GM19023 (cell line): ENCODE results near the gene FGD6.
A peak's percentile ranks its signal among the peaks of the same experiment; 100 is the strongest.
"Not testable (repeated sequence)": the region's sequence is repeated elsewhere in the genome, so short reads cannot be mapped to it uniquely, and the experiment has no call there.

ENCODE experiments used
- ATAC-seq: cut with Tn5 transposase; IDR thresholded peaks from one replicate; pipeline ENCODE4 v1.9.1; 2021; ENCODE audit warnings: mild to moderate bottlenecking, moderate library complexity; ENCODE audit not compliant: unreplicated experiment

The FGD6 gene

DNA sequence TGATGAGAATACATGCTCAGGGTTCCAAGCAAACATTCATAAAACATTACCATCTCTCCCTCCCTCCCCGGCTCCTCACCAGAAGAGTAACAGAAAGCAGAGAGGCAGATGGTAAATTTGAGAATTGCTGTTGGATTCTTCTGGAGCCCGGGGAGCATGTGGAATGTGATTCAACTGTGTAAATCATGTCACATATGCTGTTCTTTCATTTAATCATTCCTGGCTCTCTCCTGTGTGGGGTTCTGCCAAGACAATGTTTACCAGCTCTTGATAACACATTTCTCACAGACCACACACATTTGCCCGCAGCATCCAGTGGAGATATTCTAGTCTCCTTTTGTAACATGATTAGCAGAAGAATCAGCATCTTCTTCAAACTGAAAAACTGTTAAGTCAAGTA lies 120.4 kb downstream of the FGD6 start:
- ATAC-seq = no peak

DNA sequence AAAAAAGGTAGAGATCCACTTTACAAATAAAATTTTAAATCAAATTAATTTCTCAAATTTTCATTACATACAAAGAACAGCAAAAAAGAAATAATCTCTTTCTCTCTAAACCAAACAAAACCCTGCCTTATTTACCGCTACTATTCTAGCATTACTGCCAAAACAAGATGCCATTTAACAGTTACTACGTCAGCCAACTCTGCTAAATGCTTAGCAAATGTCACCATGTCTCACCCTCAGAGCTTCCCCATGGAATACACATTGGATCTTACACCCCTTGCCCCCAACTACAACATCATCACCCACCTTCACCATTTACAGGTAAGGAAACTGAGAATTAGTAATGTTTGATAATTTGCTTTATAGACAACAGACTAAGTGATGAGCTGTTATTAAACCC lies 120.9 kb downstream of the FGD6 start:
- no peak for ATAC-seq

DNA sequence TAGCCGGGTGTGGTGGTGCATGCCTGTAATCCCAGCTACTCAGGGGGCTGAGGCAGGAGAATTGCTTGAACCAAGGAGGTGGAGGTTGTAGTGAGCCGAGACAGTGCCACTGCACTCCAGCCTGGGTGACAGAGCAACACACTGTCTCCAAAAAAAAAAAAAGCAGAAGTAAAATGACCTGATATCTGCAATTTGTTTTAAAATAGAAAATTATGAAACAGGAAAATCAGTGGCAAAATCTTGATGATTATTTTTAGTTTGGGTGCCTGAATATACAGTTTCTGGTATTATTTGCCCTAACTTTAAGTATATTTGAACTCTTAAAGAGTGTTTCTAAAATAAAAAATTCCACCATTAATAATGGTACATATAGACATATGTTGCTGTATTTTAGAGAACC lies 121.4 kb downstream of the FGD6 start:
- not testable (repeated sequence) for ATAC-seq

DNA sequence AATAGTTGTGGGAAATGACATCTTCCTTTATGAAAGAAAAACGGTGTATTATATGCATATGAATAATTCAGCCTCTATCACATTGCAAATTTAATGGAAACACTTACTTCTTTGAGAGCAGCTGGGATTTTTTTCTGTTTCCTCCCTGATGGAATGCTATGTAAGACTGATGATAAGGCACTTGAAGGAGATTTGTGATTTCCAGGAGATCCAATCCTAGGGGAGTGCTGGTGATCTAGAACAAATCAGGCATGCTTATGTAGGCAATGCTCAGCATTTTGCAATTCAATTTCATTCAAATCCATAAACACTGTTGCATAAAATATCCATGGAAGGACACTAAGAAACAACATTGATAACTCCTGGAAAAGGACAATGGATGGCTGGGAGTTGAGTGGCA lies 127.8 kb downstream of the FGD6 start:
- ATAC-seq = no peak

DNA sequence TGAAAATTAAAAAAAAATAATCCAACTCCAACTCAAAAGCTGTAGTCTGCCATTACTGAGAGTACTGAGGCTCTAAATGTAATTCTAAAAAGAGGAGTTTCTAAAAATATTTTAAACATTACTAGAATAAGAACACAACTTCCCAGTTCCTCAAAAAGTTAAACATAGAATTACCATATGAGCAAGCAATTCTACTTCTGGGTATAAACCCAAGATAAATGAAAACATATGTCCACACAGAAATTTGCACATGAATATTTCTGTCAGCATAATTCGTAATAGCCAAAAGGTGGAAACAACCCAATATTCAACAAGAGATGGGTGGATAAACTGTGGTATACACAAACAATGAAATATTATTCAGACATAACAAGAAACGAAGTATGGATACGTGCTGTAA lies 128.9 kb downstream of the FGD6 start:
- peak; percentile 45 for ATAC-seq

DNA sequence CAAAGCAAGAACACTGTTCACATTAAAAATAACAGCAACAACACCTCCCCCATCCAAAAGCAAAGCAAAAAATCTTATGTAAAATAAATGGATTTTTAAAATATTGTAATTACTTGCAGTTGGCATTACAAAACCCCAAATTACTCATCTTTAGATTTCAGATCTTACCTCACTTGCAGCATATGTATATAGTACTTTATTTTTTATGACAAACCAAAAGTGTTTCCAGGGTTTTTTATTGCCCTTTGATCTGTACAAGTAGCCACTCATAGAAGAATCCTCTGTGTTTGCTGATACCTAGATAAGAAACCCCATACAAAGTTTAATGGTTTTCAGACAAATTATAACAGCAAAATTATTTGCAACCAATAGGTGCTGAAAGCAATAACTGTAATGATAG lies 131.7 kb downstream of the FGD6 start:
- ATAC-seq = no peak

DNA sequence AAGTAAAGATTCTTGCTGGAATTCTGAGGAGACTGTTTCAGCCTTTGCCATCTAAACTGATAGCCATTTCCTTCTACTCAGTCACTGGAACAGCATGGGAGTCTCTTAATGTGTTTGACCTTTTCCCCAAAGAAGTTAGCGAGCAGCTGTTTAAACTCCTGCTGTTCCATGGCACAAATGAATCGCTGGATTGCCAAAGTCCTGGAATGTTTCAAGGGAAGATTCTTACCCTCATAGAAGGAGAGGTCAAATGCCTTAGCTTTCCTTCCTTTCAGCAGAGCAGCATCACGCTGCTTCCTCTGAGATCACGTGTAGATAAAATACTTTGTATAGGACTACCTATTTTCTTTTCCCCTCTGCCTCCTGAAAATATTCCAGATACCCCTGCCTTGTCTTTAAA lies 133.3 kb downstream of the FGD6 start:
- ATAC-seq = no peak

DNA sequence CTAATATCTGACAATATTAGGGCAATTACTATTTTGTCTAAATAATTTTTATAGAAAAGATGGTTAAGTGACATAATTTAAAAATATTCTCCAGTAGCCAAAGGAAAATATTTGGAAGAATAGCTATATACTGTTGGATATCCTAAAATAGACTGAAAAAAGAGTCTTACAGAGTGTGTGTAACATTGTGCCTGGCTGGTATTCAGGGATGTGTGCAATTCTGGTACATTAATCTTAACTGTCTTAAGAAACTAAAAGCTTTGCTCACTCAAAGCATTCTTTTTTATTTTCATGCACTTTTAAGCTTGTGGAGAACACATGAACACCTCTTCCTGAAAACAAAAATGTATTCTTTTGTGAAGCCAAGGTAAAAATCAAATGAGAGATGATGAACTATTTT lies 133.8 kb downstream of the FGD6 start:
- ATAC-seq = no peak

DNA sequence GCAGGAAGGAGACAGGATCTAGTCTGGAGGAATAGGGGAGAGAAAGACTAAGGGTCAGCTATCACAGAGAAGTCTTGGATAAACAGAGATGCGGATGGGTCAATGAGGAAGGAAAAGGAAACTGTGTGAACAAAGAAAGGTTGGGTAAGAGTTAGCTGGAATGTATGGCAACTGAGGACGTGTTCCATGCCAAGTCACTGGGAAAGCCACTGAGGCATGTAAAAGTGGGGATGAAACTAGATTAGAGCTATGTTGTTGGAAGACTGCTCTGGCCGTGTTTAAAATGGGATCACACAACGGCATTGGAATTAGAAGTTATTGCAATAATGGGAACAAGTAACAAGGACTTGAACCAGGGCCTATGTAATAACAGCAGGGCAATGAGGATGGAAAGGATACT lies 139.9 kb downstream of the FGD6 start:
- ATAC-seq = no peak

DNA sequence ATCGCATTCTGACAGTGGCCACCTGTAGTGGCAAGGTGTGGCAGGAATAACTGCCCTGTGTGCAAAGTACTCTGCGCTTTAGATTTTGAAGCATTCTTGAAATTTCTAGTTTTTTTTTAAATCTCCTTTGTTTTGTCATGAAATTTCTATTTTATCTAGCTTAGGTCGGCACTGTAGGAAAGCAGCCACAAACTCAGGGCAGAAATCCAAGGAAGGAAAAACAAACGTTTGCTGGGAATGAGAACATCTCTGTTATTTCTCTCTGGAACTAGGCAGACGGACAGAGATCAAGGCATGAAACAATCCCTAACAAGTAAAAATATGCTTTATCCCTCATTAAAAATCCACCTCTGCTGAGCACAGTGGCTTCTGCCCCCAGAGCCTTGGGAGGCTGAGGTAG lies 142.5 kb downstream of the FGD6 start:
- no peak for ATAC-seq

DNA sequence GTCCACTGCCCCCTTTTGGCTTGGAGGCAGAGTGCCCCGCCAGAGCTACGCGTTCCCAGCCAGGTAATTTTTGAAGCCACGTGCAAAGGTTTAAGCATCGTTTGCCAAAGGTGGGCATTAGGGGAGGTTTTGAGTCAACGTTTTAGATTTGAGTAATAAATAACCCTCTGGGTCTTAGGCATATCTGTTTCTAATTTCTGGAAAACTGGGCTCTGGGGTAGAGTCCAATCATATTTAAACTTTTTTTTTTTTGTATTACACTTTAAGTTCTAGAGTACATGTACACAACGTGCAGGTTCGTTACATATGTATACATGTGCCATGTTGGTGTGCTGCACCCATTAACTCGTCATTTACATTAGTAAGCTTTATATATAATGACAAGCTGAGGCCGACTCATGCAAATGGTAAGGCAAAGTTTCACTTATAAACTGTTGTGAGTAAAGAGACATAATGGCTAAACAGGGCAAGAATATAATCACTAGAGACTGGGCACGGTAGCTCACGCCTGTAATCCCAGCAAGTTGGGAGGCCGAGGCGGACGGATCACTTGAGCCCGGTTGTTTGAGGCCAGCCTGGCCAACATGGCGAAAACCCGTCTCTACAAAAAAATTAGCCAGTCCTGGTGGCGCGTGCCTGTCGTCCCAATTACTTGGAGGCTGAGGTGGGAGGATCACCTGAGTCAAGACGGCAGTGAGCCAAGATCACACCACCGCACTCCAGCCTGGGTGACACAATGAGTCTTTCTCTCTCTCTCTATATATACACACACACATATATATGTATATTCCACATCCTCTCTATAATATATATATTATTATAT lies 143.4 kb downstream of the FGD6 start:
- ATAC-seq = no peak

DNA sequence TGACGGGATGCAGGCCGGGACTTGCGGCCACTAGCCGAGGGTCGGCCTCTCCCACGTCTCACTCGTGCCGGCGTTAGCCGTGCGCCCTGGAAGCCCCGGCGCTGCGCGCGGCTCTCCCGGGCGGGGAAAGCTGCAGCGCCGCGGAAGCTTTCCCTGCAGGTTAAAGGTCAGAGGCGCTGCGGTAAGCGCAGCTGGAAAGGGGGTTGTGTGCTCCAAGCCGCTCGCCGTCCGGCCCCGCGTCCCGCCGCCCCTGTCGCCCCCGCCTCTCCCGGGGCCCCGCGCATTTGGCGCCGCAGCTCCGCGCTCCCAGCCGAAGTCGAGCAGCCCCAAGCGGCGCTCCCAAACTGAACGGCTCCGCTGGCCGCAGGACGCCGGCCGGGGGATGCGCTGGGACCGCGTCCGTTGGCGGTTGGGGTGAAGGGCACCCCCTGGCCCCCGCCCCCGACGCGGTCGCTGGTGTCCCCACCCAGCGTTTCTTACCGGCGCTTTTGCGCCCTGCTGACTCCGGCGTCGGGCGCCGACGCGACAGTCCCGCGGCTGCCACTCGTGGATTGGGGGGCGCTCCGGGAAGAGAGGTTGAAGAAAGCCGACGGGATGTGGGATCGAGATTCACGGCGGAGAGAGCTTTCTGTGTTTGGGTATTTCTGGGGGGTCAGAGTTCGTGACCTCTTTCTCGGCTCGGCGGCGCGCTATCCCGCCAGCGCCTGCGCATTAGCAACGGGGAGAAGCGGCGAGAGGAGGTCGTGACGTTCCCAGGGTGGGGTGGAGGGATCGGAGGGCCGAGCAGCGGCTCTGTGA lies 144.2 kb downstream of the FGD6 start, which contains the start of gene NR2C1:
Gene NR2C1 (minus strand): TSS at position 719 of the 798 bp plus-strand sequence. CDS start 6,234 bp downstream, outside the sequence.
- ATAC-seq = peak; percentile 97

DNA sequence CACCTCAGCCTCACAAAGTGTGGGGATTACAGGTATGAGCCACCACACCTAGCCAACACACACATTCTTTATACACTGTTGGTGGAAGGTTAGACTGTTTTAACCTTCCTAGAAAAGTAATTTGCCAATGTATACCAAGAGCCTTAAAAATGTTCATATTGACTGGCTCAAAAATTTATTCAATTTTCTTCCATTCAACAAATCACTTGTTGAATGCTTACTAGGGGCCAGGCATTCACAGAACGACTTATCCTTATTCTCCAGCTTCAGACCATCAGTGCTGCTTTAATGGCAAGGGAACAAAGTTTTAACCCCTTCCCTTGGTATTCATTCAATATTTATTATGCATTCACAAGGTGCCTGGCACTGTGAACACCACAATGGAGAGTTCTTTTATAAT lies 146.9 kb downstream of the FGD6 start:
- no peak for ATAC-seq

DNA sequence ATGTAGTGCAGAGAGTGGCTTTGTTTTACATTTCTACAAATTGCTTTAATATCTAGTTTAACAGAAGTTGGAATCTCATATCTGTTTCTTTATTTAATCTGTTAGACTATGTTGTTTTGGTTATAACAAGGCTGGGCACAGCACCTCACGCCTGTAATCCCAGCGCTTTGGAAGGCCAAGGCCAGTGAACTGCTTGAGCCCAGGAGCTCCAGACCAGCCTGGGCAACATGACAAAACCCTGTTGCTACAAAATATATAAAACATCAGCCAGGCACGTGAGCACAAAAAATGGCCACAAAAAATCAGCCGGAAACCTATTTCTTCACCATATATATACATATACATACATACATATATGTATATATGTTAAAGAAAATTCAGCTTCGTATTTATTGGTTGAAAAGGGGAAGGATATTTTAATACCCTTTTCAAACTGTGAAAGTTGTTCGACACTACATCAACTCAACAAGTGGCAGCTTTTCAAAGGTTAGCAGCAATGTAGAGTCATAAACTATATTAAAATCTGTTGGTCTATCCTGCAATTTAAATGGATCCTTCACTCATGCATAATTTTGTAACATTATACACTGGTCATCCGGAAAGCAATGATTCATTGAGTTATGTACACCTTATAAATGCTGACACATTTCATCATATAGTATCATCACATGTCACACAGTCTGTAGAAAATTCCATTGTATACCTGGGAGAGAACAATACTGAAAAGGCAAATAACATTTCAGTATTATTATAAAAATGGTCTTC lies 151.0 kb downstream of the FGD6 start:
- no peak for ATAC-seq

DNA sequence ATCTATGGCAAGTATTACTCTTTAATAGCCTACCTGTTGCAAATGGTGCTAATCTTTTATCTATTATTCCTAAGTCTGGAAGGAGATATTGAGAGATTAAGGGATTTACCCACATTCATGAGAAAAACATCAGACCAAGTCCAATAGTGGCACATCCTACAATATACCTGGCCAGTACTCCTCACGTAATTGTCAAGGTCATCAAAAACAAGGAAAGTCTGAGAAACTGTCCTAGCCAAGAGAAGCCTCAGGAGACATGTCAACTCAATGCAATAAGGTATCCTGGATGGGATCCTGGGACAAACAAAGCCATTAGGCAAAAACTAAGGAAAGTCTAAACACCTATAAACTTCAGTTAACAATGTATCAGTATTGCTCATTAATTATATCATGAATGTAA lies 156.3 kb downstream of the FGD6 start:
- ATAC-seq = no peak

DNA sequence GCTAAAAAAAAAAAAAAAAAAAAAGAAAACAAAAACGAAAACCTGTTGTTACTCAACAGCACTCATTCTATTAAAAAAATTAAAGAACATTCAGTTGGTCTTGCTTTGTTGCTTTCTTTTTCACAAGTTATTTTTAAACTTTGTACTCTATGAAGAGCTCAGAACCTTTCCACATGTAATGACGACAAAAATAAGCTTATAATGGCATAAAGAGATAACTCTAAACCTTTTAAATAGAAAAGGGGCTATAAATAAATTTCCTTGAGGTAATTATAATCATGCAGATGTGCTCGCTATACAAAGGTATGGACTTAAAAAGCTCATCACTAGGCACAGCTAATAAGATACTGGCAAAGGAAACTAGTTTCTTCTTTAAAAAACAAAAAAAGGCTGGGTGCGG lies 157.3 kb downstream of the FGD6 start:
- no peak for ATAC-seq

DNA sequence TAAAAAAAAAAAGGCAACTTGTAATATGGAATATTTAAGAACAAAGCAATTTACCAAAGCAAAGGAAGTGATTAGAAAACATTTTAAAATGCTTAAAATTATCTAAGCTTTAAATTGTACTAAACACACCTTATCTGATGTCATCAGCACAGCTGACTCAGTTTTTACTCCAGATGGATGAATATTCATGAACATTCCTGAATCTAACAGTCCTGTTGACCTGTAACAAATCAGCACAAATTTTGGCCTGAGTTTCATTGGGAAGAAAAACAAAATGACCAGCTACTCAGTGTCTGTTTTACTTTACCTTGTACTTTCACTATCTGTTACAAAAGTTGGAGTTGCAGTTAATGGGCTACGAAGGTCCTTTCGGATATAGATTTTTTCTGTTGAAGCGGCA lies 159.8 kb downstream of the FGD6 start:
- ATAC-seq = no peak

DNA sequence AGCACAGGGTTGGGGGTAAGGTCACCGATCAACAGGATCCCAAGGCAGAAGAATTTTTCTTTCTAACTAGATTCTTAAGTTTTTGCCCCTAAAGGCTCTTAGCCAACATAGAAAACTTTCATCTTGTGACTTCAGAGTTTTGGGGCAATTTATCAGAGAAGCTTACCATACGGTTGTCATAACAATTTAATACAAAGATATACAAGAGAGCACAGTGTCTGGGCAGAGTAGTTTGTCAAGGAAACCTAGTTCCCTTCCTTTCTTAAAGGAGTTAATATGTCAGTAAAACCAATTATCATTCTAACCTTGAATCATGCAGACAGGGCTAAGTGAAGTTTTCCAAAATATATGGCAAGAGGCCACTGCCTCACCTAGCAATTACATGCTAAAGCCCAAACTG lies 162.2 kb downstream of the FGD6 start:
- ATAC-seq = no peak

DNA sequence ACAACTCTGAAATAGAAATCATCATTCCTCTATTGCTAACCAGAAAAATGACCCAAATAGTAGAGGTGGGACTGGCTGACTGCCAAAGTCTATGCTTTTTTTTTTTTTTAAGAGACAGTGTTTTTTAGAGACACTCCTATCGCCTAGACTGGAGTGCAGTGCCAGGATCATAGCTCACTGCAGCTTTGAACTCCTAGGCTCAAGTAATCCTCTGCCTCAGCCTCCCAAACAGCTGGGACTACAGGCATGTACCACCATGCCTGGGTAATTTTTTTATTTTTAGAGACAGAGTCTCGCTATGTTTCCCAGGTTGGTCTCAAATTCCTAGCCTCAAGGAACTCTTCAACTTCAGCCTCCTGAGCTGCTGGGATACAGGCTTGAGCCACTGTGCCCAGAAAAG lies 163.1 kb downstream of the FGD6 start:
- no peak for ATAC-seq

DNA sequence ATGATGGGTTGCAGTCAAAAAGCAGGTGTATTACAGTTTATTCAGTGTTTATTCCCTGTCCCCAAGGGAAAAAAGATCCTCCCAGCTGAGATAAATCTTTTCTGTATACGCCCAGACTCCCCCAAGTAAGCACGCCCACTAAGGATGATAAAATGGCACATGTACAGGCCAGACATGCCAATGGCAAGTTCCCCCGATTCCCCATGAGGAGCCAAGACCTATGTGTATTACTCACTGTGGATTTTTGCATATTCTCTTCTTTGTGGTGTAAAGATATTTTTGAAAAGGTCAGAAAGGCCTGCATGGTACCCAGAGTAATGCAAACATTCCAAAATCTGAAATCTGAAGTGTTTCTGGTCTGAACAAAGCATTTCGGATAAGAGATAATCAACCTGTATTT lies 166.0 kb downstream of the FGD6 start:
- ATAC-seq = no peak

DNA sequence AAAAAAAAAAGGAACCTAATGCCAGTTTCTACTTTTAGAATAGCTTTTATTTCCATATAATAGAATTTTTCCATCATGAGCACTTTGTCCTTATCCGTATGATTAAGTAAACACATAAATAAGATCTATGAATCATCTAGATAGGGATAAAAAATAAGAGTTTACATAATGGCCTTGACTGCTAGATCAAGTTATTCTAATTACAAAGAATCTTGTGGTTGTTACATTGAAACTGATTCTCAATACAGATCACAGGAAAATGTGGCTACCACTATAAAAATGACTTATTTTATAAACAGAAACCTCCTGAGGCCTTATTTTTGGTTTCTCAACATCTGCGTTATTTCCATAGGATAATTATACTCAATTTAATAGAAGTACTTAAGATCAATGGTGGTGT lies 179.4 kb downstream of the FGD6 start:
- ATAC-seq = no peak

DNA sequence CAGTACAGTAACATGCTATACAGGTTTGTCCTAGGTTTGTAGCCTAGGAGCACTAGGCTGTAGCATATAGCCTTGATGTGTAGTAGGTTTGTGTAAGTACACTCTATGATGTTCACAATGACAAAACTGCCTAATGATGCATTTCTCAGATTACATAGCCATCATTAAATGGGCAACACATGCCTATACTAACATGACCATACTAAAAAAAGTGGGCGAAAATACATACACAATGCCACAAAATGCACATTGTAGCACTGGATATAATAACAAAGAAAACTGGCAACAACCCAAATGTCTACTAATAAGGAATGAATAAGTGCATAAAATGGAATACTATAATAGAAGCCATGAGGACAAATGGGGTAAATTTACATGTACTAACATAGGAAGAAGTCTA lies 182.5 kb downstream of the FGD6 start:
- ATAC-seq = no peak
